ENCODE measurements around the gene HDAC7. TPM values are rescaled to one million over a fixed set of nuclear protein-coding genes. Genes with fewer than 3 reads are reported as not detected.

The HDAC7 gene
- total RNA-seq, 2 donors from 2014 or later, result 163 to 471 TPM

DNA sequence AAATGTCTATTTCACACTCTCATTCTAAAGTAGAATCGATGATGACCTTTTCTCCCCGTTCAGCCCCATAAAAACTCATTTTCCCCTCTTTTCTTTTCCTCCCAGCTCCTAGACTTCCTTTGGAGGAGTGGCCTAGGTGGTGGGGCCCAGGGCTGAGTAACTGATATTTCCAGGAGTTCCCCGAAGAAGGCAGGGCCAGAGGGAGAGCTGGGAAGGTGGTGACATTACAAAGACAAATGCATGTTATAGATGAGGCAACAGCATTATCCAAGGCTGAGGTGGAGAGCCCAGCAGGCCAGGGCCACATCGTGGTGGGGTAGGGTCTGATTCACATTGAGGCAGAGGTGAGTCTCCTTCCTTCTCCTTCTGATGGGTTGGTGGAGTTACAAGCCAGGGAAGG lies 22.2 kb upstream of the HDAC7 start:
- peaks cover 33% of the 10 kb centered on the region for H3K4me1 Mint-ChIP-seq
- no peaks in the 10 kb centered on the region for H3K27me3 Mint-ChIP-seq
- H3K27ac Mint-ChIP-seq, result peak overlapping the region; percentile 88
- no peaks in the 10 kb centered on the region for H3K9me3 Mint-ChIP-seq
- H3K36me3 Mint-ChIP-seq (ENCODE audit: low read depth), result peaks cover 71% of the 10 kb centered on the region
- ATAC-seq (replicated peaks), result peak; percentile 12
- peak overlapping the region; percentile 35 for H3K4me3 Mint-ChIP-seq

DNA sequence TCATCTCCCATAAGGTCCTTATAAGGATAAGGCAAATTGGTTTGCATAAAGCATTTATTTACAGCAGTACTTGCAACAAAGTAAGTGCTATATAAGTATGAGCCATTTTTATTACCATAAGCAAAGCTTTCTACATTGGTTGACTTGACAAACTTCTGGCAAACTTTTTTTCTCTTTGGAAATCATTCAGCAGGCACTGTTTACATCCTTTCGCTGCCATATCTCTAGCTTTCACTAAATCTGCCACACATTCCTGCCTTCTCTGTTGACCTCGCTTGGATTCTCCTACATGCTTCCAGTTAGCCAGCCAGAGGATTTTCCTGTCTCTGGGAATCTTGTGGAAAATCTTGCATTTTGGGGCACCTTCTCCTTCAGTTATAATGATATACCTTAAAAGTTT lies 21.8 kb upstream of the HDAC7 start:
- Mint-ChIP-seq H3K4me1 (peaks cover 37% of the 10 kb centered on the region), H3K4me3 (peak overlapping the region; percentile 35), H3K27ac (peak overlapping the region; percentile 88), H3K27me3 (no peaks in the 10 kb centered on the region), H3K36me3 (ENCODE audit: low read depth) (peaks cover 67% of the 10 kb centered on the region), H3K9me3 (no peaks in the 10 kb centered on the region)
- no peak for ATAC-seq (replicated peaks)

DNA sequence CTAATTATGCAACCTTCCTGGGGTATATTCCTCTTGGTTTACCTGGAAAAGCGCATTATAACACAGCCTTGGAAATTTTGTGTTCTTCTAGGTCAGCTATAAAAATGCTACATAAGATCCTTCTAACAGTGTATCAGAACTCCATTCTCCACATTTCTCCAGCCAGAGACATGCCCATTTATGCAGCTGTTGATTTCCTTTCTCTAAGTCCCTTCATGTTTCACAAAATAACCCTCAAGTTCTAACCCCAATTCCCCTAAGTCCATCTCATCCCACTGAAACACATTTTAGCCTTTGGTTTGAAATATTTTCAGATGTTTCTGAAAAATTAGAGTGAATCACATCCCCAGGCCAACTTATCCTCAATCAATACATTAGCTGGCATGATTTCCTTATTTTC lies 20.9 kb upstream of the HDAC7 start:
- Mint-ChIP-seq H3K36me3 (ENCODE audit: low read depth) (peaks cover 58% of the 10 kb centered on the region), H3K27ac (peak overlapping the region; percentile 63), H3K4me1 (peaks cover 43% of the 10 kb centered on the region), H3K27me3 (no peaks in the 10 kb centered on the region), H3K4me3 (peak overlapping the region; percentile 35), H3K9me3 (no peaks in the 10 kb centered on the region)
- ATAC-seq (replicated peaks), result no peak

DNA sequence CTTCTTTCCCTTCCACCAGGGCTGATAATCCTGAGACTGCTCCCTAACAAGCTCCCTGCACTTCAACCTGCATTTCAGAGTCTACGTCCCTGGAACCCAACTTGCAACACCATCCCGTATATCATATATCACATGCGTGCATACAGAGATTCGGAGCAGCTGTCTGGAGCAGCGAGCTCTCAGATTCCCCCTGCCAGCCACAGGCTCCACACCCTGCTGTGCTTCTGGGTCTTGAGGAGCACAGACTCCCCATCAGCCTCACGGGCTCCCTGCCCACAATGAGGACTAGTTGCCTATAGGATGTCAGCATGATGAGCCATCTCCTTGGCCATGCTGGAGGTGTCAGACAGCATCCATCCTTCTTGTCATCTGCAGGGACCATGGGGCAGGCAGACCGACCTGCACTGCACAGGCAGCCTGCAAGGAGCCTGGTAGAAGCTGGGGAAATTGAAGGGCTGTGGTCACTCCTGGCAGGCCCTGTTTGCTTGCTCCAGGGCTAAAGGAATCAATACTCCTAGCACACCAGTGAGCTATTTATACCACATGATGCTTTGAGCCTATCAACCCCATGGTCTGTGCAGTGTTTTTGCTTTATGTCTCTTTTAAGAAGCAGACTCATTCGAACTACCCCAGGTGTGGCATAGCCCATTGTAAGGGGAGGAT lies 19.6 kb upstream of the HDAC7 start:
- Mint-ChIP-seq H3K4me1 (peaks cover 43% of the 10 kb centered on the region), H3K27ac (peak overlapping the region; percentile 63), H3K27me3 (no peaks in the 10 kb centered on the region), H3K4me3 (peak overlapping the region; percentile 23), H3K9me3 (no peaks in the 10 kb centered on the region), H3K36me3 (ENCODE audit: low read depth) (peaks cover 47% of the 10 kb centered on the region)
- no peak for ATAC-seq (replicated peaks)

DNA sequence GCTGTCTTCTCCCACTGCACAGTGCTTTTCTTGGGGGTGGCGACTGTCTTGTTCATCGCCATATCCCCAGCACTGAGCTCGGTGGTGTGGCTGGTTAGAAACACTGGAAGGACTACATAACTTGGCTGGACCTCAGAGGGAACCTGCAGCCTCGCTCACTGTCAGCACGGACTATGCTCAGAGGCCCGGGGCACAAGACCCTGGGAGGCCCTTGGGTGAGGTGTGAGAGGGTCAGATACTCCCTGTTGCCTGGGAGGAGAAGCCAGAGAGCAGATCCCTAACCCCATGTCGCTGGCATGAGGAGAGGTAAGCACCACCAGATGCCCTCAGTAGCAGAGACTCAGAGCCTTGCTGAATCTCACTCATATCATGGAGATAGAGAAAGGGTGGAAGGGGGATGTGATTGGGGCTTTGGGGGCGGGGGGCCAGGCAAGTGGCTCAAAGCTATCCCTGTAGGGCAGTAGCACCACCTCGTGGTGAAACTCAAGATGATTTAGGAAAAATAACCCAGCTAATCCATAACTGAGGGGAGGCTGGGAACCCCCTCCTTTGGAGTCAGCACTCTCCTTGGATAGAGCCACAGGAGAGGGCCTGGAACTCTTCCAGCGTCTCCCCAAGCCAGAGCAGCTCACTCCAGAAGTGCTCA lies 18.7 kb upstream of the HDAC7 start:
- peaks cover 51% of the 10 kb centered on the region for H3K4me1 Mint-ChIP-seq

DNA sequence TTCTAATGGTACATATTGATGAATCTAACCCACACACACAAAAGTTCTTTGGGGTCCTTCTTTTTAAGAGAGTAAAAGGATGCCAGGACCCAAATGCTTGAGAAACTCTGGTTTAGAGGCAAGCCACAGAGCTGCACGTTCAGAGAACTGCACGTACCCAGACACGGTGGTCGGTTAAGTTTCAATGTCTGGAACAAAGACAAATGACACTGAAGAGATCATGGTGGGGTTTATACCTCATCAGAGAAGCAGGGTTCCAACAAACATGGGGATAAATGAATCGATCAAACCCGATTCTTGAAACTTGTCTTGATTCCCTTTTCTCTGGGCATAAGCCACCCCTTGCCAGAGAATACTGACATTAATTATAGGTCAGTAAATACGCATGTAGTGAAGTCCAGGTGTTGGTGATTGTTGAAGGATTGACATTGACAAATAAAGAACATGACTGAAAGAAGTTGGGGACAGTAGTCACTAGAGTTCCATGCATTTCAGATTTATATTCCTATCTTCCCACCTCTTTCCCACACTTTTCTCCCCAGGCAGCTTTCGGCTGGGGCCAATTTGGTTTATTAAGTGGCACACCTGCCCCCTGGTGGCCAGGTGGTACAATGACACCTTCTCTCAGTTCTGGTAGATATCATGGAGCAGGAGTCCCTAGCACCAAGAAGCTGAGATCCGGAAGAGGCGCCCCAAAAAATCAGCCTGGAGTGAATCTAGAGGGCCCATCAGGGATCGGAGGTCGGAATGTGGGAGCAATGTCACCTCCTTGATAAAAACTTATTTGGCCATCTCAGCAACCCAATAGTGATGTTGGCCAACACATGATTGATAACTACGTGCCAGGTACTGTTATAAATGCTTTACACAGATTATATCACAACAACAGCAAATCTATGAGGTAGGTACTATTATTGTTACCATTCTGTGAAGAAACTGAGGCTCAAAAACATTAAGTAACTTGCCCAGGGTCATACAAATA lies 17.8 kb upstream of the HDAC7 start:
- H3K9me3 Mint-ChIP-seq, result no peaks in the 10 kb centered on the region
- no peak for ATAC-seq (replicated peaks)
- peak overlapping the region; percentile 95 for H3K27ac Mint-ChIP-seq
- no peaks in the 10 kb centered on the region for H3K27me3 Mint-ChIP-seq
- peaks cover 54% of the 10 kb centered on the region for H3K4me1 Mint-ChIP-seq
- peak overlapping the region; percentile 83 for H3K4me3 Mint-ChIP-seq
- H3K36me3 Mint-ChIP-seq (ENCODE audit: low read depth), result peaks cover 47% of the 10 kb centered on the region

More for the DNA sequence above, 18.7 kb upstream of the HDAC7 start:
- peak overlapping the region; percentile 83 for H3K4me3 Mint-ChIP-seq
- H3K36me3 Mint-ChIP-seq (ENCODE audit: low read depth), result peaks cover 47% of the 10 kb centered on the region
- peak; percentile 3 for ATAC-seq (replicated peaks)
- no peaks in the 10 kb centered on the region for H3K9me3 Mint-ChIP-seq
- H3K27ac Mint-ChIP-seq, result peak overlapping the region; percentile 63
- H3K27me3 Mint-ChIP-seq, result no peaks in the 10 kb centered on the region

DNA sequence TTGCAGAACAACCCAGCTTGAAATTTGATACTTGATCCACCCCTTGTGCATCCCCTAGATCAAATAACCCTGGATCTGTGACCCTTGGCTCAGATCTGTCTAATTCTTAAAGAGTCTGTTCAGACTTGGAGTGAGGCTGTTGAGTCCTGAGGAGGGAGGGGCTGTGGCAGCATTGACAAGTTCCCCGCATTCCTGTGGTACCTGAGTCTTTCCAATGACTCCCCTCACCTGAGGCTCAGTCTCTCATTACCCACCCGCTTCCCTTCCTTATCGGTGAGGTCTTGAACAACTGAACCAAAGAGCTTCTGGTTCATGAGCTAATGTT lies 16.1 kb upstream of the HDAC7 start:
- H3K27ac Mint-ChIP-seq, result peak overlapping the region; percentile 95
- H3K4me1 Mint-ChIP-seq, result peaks cover 60% of the 10 kb centered on the region
- H3K36me3 Mint-ChIP-seq (ENCODE audit: low read depth), result peaks cover 38% of the 10 kb centered on the region
- no peak for ATAC-seq (replicated peaks)
- H3K9me3 Mint-ChIP-seq, result no peaks in the 10 kb centered on the region
- H3K27me3 Mint-ChIP-seq, result no peaks in the 10 kb centered on the region
- peak overlapping the region; percentile 83 for H3K4me3 Mint-ChIP-seq

DNA sequence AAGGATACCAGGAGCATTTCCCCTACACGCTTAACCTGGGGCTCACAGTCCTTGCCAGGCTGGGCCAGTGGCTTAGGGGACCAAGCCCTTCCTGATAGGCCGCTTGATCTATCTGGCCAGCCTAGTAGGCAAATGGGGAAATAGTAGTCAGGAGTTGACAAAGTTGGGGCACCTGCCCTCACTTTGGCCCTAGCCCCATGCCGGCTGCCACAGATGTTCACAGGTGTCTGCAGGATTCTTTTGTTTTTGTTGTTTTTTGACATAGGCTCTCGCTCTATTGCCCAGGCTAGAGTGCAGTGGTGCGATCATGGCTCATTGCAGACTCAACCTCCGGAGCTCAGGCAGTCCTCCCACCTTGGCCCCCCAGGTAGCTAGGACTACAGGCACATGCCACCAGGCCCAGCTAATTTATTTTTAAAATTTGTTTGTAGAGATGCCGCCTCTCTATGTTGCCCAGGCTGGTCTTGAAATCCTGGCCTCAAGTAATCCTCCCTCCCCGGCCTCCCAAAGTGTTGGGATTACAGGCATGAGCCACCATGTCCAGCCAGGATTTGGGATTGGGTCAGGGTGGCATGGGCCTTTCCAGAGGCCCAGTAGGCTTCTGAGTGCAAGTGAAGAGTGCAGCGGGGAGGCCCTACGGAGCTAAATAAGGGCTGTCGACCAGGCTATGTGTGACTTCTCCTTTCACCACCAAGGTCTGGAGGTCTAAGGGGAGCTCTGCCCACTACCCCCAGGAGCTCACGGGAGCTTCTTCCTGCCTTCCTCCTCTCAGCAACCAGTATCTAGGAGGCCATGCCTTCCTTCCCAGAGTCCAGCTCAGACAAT lies 15.5 kb upstream of the HDAC7 start:
- Mint-ChIP-seq H3K27me3 (no peaks in the 10 kb centered on the region), H3K4me3 (peak overlapping the region; percentile 83), H3K4me1 (peaks cover 60% of the 10 kb centered on the region), H3K27ac (peak overlapping the region; percentile 95), H3K9me3 (no peaks in the 10 kb centered on the region), H3K36me3 (ENCODE audit: low read depth) (peaks cover 38% of the 10 kb centered on the region)
- no peak for ATAC-seq (replicated peaks)

DNA sequence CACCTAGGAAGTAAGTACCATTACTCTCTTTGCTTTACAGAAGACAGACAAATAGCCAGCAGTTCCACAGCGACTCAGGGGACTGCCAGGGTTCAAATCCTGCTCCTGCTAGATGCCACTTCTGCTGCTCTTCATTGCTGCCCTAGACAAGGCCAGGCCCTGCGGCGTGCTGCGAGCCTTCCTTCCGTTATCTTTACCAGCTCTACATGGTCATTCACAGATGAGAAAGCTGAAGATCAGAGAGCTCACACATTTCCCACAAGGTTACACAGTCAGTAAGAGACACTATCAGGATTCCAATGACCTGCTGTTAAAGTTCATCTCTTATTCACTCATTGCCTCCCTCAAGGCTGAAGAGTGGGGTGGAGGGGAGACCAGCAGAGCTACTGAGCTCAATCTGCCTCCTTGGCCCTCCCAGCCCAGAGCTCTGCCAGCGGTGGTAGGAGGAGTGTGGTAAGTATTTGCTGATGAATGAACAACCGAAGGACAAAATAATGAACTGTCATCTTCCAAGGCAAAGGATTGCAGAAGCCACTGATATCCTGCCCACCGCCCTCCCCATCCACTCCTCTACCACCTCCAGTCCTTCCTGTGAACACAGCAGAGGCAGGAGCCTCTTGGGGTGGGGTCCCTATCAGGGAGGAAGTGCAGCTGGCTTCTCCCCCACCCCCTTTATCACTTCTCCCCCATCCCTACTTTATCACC lies 14.6 kb upstream of the HDAC7 start:
- no peaks in the 10 kb centered on the region for H3K9me3 Mint-ChIP-seq
- no peak for ATAC-seq (replicated peaks)
- H3K4me3 Mint-ChIP-seq, result peak overlapping the region; percentile 83

DNA sequence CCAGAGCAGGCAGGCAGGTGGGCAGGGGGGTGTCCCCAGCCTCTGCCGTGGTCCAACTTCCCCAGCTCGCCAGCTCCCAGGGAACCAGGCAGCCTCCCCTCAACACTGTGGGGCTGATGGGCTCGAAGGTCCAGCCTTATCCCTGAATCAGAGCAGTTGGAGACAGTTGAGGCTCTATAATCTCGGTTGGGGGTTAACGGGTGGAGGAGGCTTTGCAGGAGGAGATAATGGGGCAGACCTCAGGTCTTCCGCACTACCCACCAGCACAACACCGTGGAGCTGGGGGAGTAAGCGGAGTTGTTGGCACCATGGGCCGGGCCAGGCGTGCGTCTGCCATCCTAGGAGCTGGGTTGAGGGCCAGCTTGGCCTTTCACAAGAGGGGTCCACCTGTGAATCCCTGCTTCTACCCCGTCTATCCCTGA lies 13.9 kb upstream of the HDAC7 start:
- ATAC-seq (replicated peaks), result no peak
- Mint-ChIP-seq H3K27me3 (no peaks in the 10 kb centered on the region), H3K4me3 (peak overlapping the region; percentile 83), H3K27ac (peak overlapping the region; percentile 95), H3K4me1 (peaks cover 64% of the 10 kb centered on the region), H3K36me3 (ENCODE audit: low read depth) (peaks cover 36% of the 10 kb centered on the region), H3K9me3 (no peaks in the 10 kb centered on the region)

More for the DNA sequence above, 14.6 kb upstream of the HDAC7 start:
- peak overlapping the region; percentile 95 for H3K27ac Mint-ChIP-seq
- peaks cover 39% of the 10 kb centered on the region for H3K36me3 Mint-ChIP-seq (ENCODE audit: low read depth)
- no peaks in the 10 kb centered on the region for H3K27me3 Mint-ChIP-seq
- H3K4me1 Mint-ChIP-seq, result peaks cover 63% of the 10 kb centered on the region

DNA sequence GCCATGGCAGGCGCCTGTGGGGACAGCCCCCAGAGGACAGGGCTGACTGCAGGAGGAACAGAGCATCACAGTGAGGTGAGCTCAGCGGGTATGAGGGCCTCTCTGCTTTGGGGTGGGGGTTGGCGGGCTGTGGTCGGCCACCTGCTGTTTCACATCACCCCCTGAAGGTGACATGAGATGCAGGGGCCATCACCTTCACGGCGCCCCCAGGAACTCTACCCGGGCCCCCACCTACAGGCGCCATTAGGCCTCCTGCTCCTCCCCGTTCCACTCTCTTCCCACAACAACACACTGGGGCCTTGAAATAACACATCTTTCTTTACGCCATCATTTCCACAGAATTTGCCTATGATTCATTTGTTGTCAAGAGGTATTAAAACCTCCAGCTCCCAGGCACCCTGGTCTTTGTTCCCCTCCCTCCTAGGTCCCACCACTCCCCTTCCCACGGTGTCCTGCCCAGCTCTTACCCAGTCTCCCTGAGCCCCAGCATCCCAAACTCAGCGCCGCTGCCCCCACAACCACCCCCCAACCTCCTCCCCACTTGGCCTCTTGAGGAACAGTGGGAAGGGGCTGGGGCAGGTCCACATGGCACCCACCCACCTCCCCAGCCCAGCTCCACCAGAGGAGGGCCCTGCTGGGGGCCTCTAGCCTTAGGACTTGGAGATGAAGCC lies 12.7 kb upstream of the HDAC7 start:
- Mint-ChIP-seq H3K4me1 (peaks cover 64% of the 10 kb centered on the region), H3K27ac (peak overlapping the region; percentile 95), H3K9me3 (no peaks in the 10 kb centered on the region), H3K4me3 (peak overlapping the region; percentile 83), H3K36me3 (ENCODE audit: low read depth) (peaks cover 36% of the 10 kb centered on the region), H3K27me3 (no peaks in the 10 kb centered on the region)
- ATAC-seq (replicated peaks), result peak; percentile 76

DNA sequence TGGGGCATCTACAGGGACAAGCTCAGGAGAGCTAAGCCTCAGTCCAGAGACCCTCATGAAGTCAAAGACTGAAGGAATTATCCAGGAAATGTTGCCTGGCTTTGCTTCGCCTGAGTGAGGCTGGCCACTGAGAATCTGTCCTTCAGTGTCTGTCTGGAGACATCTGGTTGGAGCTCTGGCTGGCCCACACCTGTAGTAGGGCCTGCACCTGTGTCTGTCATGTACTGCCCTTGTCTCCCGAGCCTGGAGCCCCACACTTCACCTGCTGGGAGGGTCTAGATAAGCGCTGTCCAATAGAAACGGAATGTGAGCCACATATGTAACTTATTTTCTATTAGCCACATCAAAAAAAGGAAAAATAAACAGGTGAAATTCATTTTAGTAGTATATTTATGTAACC lies 9.9 kb upstream of the HDAC7 start:
- Mint-ChIP-seq H3K4me3 (peak overlapping the region; percentile 83), H3K27me3 (no peaks in the 10 kb centered on the region), H3K9me3 (no peaks in the 10 kb centered on the region), H3K36me3 (ENCODE audit: low read depth) (peaks cover 36% of the 10 kb centered on the region), H3K27ac (peak overlapping the region; percentile 93), H3K4me1 (peaks cover 64% of the 10 kb centered on the region)
- ATAC-seq (replicated peaks), result no peak

DNA sequence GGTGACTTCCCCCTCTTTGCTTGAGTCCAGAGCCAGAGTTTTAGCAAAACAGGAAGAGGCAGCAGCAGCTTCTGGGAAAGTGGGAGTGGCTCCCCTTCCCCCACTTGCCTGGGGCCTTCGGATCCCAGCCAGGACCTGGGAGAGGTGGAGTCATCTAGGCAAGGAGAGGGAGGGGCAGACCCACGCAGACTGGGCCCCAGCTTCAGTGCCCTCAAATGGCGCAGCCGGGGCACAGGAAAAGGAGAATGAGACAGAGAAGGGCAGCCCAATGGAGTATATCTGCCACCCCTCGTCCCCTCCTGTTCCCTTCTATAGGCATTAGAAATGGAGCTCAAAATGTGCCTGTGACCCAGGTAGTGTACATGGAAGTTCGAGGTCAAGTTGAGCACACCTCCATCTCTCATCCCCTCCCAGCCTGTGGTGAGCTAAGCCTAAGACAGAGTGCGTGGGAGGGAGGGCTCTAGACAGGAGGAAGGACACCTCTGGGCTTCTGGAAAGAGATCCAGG lies 9.3 kb upstream of the HDAC7 start:
- Mint-ChIP-seq H3K9me3 (no peaks in the 10 kb centered on the region), H3K27me3 (no peaks in the 10 kb centered on the region), H3K36me3 (ENCODE audit: low read depth) (peaks cover 31% of the 10 kb centered on the region), H3K4me3 (peak overlapping the region; percentile 83), H3K27ac (peak overlapping the region; percentile 93), H3K4me1 (peaks cover 64% of the 10 kb centered on the region)
- ATAC-seq (replicated peaks), result no peak
